Smooth muscle cell (in vitro differentiated cells): ENCODE data around the gene TM7SF3. TPM values are rescaled to one million over a fixed set of nuclear protein-coding genes. Genes with fewer than 3 reads are reported as not detected.

ENCODE experiments used
- DNase-seq: peaks from one replicate; lab custom pipeline; 2025; ENCODE audit not compliant: unreplicated experiment; lab: John Stamatoyannopoulos, UW
- H2AFZ ChIP-seq: fragments of 200-600 bp; sonication (generic); 2 replicates; pipeline ENCODE4 v1.6.0; 2016; ENCODE audit warnings: antibody characterized with exemption, low read depth, mild to moderate bottlenecking
- H3F3A ChIP-seq: fragments of 200-600 bp; sonication (generic); 2 replicates; pipeline ENCODE4 v1.6.0; 2017; ENCODE audit warnings: antibody characterized with exemption, low read depth
- H3K27ac ChIP-seq: fragments of 200-600 bp; sonication (generic); 2 replicates; pipeline ENCODE4 v1.5.1; 2016; ENCODE audit warnings: low read depth, mild to moderate bottlenecking
- H3K27me3 ChIP-seq: fragments of 200-600 bp; sonication (generic); 2 replicates; pipeline ENCODE4 v1.6.1; 2016; ENCODE audit warnings: low read depth, mild to moderate bottlenecking
- H3K36me3 ChIP-seq: fragments of 200-600 bp; sonication (generic); 2 replicates; pipeline ENCODE4 v1.5.1; 2016; ENCODE audit warnings: low read depth
- H3K4me1 ChIP-seq: fragments of 200-600 bp; sonication (generic); 2 replicates; pipeline ENCODE4 v1.5.1; 2016; ENCODE audit warnings: low read depth
- H3K4me2 ChIP-seq: fragments of 200-600 bp; sonication (generic); 2 replicates; pipeline ENCODE4 v1.6.0; 2016; ENCODE audit warnings: mild to moderate bottlenecking
- H3K4me3 ChIP-seq: fragments of 200-600 bp; sonication (generic); 2 replicates; pipeline ENCODE4 v1.5.1; 2016; ENCODE audit warnings: mild to moderate bottlenecking
- H3K79me2 ChIP-seq: fragments of 200-600 bp; sonication (generic); 2 replicates; pipeline ENCODE4 v1.6.0; 2016; ENCODE audit warnings: low read depth, mild to moderate bottlenecking
- H3K9ac ChIP-seq: fragments of 200-600 bp; sonication (generic); 2 replicates; pipeline ENCODE4 v1.6.0; 2016; ENCODE audit warnings: low read depth
- H3K9me3 ChIP-seq: fragments of 200-600 bp; sonication (generic); replicated peaks from 2 replicates; pipeline ENCODE4 v1.5.1; 2016; ENCODE audit warnings: low read depth
- H4K20me1 ChIP-seq: fragments of 200-600 bp; sonication (generic); 2 replicates; pipeline ENCODE4 v1.6.0; 2016; ENCODE audit warnings: low read depth
- CTCF ChIP-seq: fragments of 200-600 bp; sonication (generic); IDR thresholded peaks from 2 replicates; pipeline ENCODE4 v1.5.1; 2017; ENCODE audit warnings: borderline replicate concordance, mild to moderate bottlenecking, antibody characterized with exemption; ENCODE audit not compliant: insufficient read depth, poor library complexity, severe bottlenecking
- WGBS: methylation state at CpG from one replicate; pipeline ENCODE4 v1.1.7; 2016; ENCODE audit warnings: low lambda C conversion rate; 5-methylcytosine and 5-hydroxymethylcytosine counted together
- polyA plus RNA-seq: library from polyadenylated mRNA; unstranded; fragments of >200 nt; fragmentation: Nextera tagmentation; extraction: Ambion mirVana; gene quantifications from 2 replicates; pipeline ENCODE4 v1.2.1, GENCODE V29; 2016
- total RNA-seq: library from RNA; depleted of rRNA; stranded (reverse); fragments of >200 nt; gene quantifications from 2 replicates; pipeline ENCODE4 v1.2.3, GENCODE V29; 2014

Gene TM7SF3
- total and polyA plus RNA-seq, 2 experiments from 2014 or later, result 48.2 to 67.4 TPM

- Histone ChIP-seq H3K4me3 (peak overlapping the region; percentile 68), H3K27ac (peak overlapping the region; percentile 97), H3K79me2 (peaks cover 69% of the 10 kb centered on the region), H4K20me1 (peaks cover 31% of the 10 kb centered on the region), H3F3A (no peaks in the 10 kb centered on the region), H2AFZ (no peak overlapping the region), H3K4me2 (peak overlapping the region; percentile 90), H3K4me1 (peaks cover 35% of the 10 kb centered on the region), H3K36me3 (no peaks in the 10 kb centered on the region), H3K9me3 (no peaks in the 10 kb centered on the region), H3K9ac (peak overlapping the region; percentile 96), H3K27me3 (no peaks in the 10 kb centered on the region)
- WGBS, result 16% methylated on average over 8 of the region's 8 CpGs
- no peak for DNase-seq
- no peak for TF ChIP-seq CTCF
These were observed 77.4 kb downstream of the TM7SF3 start for GRCh38 chr12:26936559-26937442.

GRCh38 chr12:26935636-26936378 is 78.4 kb downstream of the TM7SF3 start:
- WGBS, result 91% methylated on average over 7 of the region's 7 CpGs
- H2AFZ ChIP-seq, result no peak overlapping the region
- H4K20me1 ChIP-seq, result peaks cover 21% of the 10 kb centered on the region
- no peak overlapping the region for H3K27ac ChIP-seq
- peak overlapping the region; percentile 68 for H3K4me3 ChIP-seq
- H3K4me2 ChIP-seq, result peak overlapping the region; percentile 90
- peaks cover 29% of the 10 kb centered on the region for H3K4me1 ChIP-seq
- peak overlapping the region; percentile 96 for H3K9ac ChIP-seq
- no peaks in the 10 kb centered on the region for H3K36me3 ChIP-seq
- no peaks in the 10 kb centered on the region for H3K9me3 ChIP-seq
- no peak for DNase-seq
- no peak for TF ChIP-seq CTCF
- H3K27me3 ChIP-seq, result no peaks in the 10 kb centered on the region
- H3K79me2 ChIP-seq, result peaks cover 59% of the 10 kb centered on the region
- H3F3A ChIP-seq, result no peaks in the 10 kb centered on the region

GRCh38 chr12:26929590-26929989 is 84.6 kb downstream of the TM7SF3 start:
- Histone ChIP-seq H3K4me2 (no peak overlapping the region), H3F3A (no peaks in the 10 kb centered on the region), H3K36me3 (peaks cover 4% of the 10 kb centered on the region), H3K4me3 (no peak overlapping the region), H4K20me1 (no peaks in the 10 kb centered on the region), H3K9ac (no peak overlapping the region), H3K27me3 (no peaks in the 10 kb centered on the region), H2AFZ (no peak overlapping the region), H3K27ac (no peak overlapping the region), H3K9me3 (no peaks in the 10 kb centered on the region), H3K4me1 (no peaks in the 10 kb centered on the region), H3K79me2 (peaks cover 15% of the 10 kb centered on the region)
- WGBS, result 100% methylated on average over 2 of the region's 2 CpGs
- TF ChIP-seq CTCF, result no peak
- DNase-seq, result no peak
